Neutrophil (primary cell): Measurements from ENCODE around the gene RPA1.

ENCODE experiments used
- H3K27ac ChIP-seq: fragments of 200-600 bp; sonication (generic); 2 replicates; pipeline ENCODE4 v1.5.1; 2016; ENCODE audit warnings: mild to moderate bottlenecking, moderate library complexity
- H3K27me3 ChIP-seq: fragments of 200-600 bp; sonication (generic); 2 replicates; pipeline ENCODE4 v1.6.0; 2016; ENCODE audit warnings: mild to moderate bottlenecking
- H3K36me3 ChIP-seq: fragments of 200-600 bp; sonication (generic); 2 replicates; pipeline ENCODE4 v1.5.1; 2017
- H3K4me1 ChIP-seq, 2 experiments: fragments of 200-600 bp in 1 of 2; sonication (generic) in 1 of 2; 1 replicate in 1 of 2; 2 replicates in 1 of 2; pipeline versions ENCODE4 v1.5.1 to v1.6.1; 2013 to 2016; ENCODE audit warnings: low read depth in 1 of 2, low read length in 1 of 2, mild to moderate bottlenecking in 1 of 2, moderate library complexity in 1 of 2; ENCODE audit not compliant: control insufficient read depth in 1 of 2, insufficient read depth in 1 of 2
- H3K4me3 ChIP-seq, 2 experiments: fragments of 200-600 bp in 1 of 2; sonication (generic) in 1 of 2; 1 replicate in 1 of 2; 2 replicates in 1 of 2; pipeline ENCODE4 v1.5.1; 2013 to 2016; ENCODE audit warnings: low read depth in 1 of 2, low read length in 1 of 2, mild to moderate bottlenecking in 1 of 2, moderate library complexity in 1 of 2
- H3K9me3 ChIP-seq: fragments of 200-600 bp; sonication (generic); 2 replicates; pipeline ENCODE4 v1.5.1; 2016
- TF ChIP-seq, protein P1 (sequence below): fragments of 200-600 bp; sonication (generic); IDR thresholded peaks from 2 replicates; pipeline ENCODE4 v1.5.1; 2016; ENCODE audit warnings: antibody characterized with exemption

Gene RPA1

DNA sequence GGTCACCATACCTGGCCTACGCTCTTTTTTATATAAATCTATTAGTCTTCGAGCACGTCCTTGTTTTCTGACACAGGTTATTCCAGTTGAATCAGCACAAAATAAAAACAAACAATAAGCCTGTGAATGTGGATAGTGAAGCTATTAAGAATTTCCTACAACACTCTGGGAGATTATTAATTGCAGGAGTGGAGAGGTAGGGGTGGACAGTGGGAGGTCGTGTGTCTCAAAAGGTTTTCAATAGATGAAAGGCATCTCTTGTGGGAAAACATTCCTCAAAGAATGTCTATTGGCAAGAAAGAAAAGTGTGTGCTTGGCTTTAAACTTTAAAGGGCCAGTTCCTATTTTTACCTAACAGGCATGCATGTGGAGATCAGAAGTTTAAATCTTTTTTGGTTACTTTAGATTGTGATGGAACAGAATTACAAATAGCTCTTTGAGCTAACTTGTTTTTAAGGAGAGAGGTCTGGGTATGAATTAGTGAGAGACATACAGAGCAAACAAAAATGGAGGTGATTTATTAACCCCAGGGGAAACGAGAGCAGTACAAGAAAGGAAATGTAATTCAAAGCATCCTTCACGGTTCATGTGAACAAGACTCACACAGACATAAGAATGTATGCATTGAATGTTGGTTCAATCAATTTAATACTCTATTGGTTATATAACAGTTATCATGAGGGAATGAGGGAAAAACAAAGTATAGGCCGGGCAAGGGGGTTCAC is 9.1 kb upstream of the RPA1 start:
- no peaks in the 10 kb centered on the region for H3K27me3 ChIP-seq
- H3K9me3 ChIP-seq = no peaks in the 10 kb centered on the region
- no peak overlapping the region for H3K27ac ChIP-seq
- H3K36me3 ChIP-seq = no peaks in the 10 kb centered on the region
- H3K4me1 ChIP-seq = no peaks in the 10 kb centered on the region
- no peak overlapping the region for H3K4me3 ChIP-seq
- TF ChIP-seq, protein P1, sequence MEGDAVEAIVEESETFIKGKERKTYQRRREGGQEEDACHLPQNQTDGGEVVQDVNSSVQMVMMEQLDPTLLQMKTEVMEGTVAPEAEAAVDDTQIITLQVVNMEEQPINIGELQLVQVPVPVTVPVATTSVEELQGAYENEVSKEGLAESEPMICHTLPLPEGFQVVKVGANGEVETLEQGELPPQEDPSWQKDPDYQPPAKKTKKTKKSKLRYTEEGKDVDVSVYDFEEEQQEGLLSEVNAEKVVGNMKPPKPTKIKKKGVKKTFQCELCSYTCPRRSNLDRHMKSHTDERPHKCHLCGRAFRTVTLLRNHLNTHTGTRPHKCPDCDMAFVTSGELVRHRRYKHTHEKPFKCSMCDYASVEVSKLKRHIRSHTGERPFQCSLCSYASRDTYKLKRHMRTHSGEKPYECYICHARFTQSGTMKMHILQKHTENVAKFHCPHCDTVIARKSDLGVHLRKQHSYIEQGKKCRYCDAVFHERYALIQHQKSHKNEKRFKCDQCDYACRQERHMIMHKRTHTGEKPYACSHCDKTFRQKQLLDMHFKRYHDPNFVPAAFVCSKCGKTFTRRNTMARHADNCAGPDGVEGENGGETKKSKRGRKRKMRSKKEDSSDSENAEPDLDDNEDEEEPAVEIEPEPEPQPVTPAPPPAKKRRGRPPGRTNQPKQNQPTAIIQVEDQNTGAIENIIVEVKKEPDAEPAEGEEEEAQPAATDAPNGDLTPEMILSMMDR = no peak

DNA sequence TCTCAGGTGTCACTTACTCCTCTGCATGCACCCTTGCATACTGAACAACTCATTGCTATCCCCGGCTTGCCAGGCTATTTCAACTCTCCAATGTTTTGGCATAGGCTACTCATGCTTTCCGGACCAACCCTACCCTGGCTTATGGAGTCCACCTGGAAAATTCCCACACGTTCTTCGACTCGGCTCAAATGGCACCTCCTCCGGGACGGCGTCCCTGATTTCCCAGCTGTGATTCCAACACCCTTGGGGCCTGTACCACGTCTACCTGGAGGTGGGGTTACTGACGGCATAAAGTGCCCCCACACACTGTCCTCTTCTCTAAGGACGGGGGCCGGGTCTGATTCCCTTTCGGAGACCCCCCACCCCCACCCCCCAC is 601 bp upstream of the RPA1 start:
- H3K36me3 ChIP-seq = no peaks in the 10 kb centered on the region
- H3K9me3 ChIP-seq = no peaks in the 10 kb centered on the region
- TF ChIP-seq, protein P1 = no peak
- H3K4me3 ChIP-seq = peak overlapping the region; percentile 88 to 98
- peak overlapping the region; percentile 76 for H3K27ac ChIP-seq
- no peaks in the 10 kb centered on the region for H3K27me3 ChIP-seq
- H3K4me1 ChIP-seq = peaks cover 14 to 17% of the 10 kb centered on the region in 2 experiments

DNA sequence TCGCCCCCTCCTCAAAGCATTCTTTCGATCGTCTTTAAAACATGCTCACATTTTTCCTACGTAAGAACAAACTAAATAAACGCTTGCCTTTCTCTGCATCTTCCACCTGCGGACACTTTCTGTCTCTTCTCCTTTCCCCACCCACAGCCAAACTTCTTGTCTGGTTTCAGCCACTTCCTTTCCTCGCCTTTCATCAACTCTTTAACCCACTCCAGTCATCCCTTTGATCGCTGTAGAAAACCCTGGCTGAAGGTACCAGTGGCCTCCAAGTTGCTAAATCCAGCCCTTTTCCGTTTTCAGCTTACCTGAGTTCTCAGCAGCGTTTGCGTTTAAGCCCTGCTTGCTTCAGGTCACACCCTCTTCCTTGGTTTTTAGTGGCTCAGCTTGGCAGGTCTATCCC is 483 bp downstream of the RPA1 start:
- Histone ChIP-seq H3K36me3 (no peaks in the 10 kb centered on the region), H3K4me3 (peak overlapping the region; percentile 88 to 98), H3K27me3 (no peaks in the 10 kb centered on the region), H3K4me1 (peaks cover 14 to 17% of the 10 kb centered on the region in 2 experiments), H3K9me3 (no peaks in the 10 kb centered on the region), H3K27ac (peak overlapping the region; percentile 76)
- TF ChIP-seq, protein P1 = no peak

DNA sequence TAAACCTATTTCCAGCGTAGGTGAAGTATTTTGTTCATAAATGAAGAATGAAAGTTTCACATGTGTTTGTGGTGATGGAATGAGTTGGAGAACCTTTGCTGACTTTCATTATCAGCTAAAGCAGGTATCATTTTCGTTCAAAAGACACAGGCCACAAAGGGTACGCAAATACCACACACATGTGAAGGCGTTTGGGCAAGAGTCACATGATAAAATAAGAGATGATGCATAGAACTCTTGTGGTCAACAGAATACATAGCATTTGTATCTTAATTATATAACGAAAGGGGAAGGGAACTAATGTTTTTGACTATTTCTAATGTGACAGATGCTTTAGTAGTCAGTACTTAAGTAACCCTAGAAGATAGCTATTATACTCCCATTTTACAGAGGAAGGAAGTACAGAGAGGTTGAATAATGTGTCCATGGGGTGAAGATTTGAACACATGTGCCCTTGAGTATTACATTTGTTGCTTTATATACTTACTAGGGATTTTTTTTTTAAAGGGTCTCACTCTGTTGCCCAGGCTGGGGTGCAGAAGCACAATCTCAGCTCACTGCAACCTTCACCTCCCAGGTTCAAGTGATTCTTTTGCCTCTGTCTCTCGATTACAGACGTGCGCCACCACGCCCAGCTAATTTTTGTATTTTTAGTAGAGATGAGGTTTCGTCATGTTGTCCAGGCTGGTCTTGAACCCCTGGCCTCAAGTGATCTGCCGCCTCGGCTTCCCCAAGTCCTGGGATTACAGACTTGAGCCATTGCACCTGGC is 4.8 kb downstream of the RPA1 start:
- no peaks in the 10 kb centered on the region for H3K27me3 ChIP-seq

DNA sequence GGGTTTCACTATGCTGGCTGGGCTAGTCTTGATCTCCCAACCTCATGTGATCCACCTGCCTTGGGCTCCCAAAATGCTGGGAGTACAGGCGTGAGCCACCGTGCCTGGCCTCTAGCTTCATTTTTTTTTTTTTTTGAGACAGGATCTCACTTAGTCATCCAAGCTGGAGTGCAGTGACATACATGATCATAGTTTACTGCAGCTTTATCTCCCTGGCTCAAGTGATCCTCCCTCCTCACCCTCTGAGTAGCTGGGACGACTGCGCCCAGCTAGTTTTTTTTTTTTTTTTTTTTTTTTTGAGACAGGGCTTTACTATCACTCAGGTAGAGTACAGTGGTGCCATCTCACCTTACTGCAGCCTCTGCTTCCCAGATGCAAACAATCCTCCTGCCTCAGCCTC is 9.7 kb downstream of the RPA1 start:
- peaks cover 18% of the 10 kb centered on the region for H3K36me3 ChIP-seq
- no peaks in the 10 kb centered on the region for H3K27me3 ChIP-seq
- no peaks in the 10 kb centered on the region for H3K9me3 ChIP-seq
- TF ChIP-seq, protein P1 = no peak
- H3K4me1 ChIP-seq = no peaks in the 10 kb centered on the region
- H3K4me3 ChIP-seq = no peak overlapping the region
- no peak overlapping the region for H3K27ac ChIP-seq

More for the DNA sequence above, 4.8 kb downstream of the RPA1 start:
- Histone ChIP-seq H3K36me3 (no peaks in the 10 kb centered on the region), H3K9me3 (no peaks in the 10 kb centered on the region), H3K4me3 (no peak overlapping the region), H3K27ac (no peak overlapping the region), H3K4me1 (peaks cover 7 to 9% of the 10 kb centered on the region in 2 experiments)
- TF ChIP-seq, protein P1 = no peak
